Keratinocyte (primary cell): Measurements from ENCODE around the gene MTHFD2L.

Experiments used
- EZH2 ChIP-seq: IDR thresholded peaks from one replicate; pipeline ENCODE4 v1.6.1; 2012; ENCODE audit warnings: inconsistent platforms, mild to moderate bottlenecking, low read length, moderate library complexity
- TF ChIP-seq, protein P1 (sequence below), 3 experiments: IDR thresholded peaks in 1 of 3; conservative IDR thresholded peaks in 1 of 3; optimal IDR thresholded peaks in 1 of 3; 2 replicates in 2 of 3; 3 replicates in 1 of 3; pipeline versions ENCODE3 to v1.5.1; 2011; ENCODE audit warnings: low read length in 3 of 3, mild to moderate bottlenecking in 3 of 3, moderate library complexity in 2 of 3, control low read depth in 1 of 3, inconsistent platforms in 1 of 3; ENCODE audit not compliant: insufficient read depth in 2 of 3; ENCODE audit errors: extremely low read depth in 1 of 3

- TF ChIP-seq, protein P1, sequence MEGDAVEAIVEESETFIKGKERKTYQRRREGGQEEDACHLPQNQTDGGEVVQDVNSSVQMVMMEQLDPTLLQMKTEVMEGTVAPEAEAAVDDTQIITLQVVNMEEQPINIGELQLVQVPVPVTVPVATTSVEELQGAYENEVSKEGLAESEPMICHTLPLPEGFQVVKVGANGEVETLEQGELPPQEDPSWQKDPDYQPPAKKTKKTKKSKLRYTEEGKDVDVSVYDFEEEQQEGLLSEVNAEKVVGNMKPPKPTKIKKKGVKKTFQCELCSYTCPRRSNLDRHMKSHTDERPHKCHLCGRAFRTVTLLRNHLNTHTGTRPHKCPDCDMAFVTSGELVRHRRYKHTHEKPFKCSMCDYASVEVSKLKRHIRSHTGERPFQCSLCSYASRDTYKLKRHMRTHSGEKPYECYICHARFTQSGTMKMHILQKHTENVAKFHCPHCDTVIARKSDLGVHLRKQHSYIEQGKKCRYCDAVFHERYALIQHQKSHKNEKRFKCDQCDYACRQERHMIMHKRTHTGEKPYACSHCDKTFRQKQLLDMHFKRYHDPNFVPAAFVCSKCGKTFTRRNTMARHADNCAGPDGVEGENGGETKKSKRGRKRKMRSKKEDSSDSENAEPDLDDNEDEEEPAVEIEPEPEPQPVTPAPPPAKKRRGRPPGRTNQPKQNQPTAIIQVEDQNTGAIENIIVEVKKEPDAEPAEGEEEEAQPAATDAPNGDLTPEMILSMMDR (optimal IDR thresholded peaks at IDR 0.05 in 1 of 3, IDR thresholded peaks at IDR 0.05 in 1 of 3, conservative IDR thresholded peaks at IDR 0.05 in 1 of 3; ENCODE audit: extremely low read depth in 1 of 3, insufficient read depth in 2 of 3, low read length in 3 of 3), result no peak
- no peak for TF ChIP-seq EZH2
Observed at GRCh38 chr4:74203467-74203866, 45.5 kb downstream of the MTHFD2L start.
